ENCODE results near the gene ZBED1. TPM values are rescaled to one million over a fixed set of nuclear protein-coding genes. Genes with fewer than 3 reads are reported as not detected.
"Not testable (repeated sequence)": the region's sequence is repeated elsewhere in the genome, so short reads cannot be mapped to it uniquely, and the experiment has no call there.

Gene ZBED1
- total RNA-seq, 2 experiments from 2014 or later, result 15.8 to 16.1 TPM

DNA sequence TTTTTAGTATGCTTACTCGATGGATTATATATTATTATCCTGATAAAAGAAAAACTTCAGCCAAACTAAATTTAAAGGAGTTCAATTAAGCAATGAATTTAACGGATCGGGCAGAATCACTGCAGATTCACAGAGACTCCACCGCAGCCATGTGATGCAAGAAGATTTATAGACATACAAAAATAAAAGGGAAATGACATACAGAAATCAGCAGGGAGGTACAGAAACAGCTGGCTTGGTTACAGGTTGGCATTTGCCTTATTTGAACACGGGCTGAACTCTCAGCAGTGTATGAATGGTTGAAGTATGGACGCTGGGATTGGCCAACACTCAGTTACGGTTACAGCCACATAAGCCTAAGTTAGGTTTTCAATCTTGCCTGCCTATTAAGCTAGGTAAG, 35.4 kb upstream of the ZBED1 start:
- TF ChIP-seq, protein P1, sequence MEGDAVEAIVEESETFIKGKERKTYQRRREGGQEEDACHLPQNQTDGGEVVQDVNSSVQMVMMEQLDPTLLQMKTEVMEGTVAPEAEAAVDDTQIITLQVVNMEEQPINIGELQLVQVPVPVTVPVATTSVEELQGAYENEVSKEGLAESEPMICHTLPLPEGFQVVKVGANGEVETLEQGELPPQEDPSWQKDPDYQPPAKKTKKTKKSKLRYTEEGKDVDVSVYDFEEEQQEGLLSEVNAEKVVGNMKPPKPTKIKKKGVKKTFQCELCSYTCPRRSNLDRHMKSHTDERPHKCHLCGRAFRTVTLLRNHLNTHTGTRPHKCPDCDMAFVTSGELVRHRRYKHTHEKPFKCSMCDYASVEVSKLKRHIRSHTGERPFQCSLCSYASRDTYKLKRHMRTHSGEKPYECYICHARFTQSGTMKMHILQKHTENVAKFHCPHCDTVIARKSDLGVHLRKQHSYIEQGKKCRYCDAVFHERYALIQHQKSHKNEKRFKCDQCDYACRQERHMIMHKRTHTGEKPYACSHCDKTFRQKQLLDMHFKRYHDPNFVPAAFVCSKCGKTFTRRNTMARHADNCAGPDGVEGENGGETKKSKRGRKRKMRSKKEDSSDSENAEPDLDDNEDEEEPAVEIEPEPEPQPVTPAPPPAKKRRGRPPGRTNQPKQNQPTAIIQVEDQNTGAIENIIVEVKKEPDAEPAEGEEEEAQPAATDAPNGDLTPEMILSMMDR (IDR thresholded peaks at IDR 0.05), result no peak
- CTCF ChIA-PET, result no interaction called here
- no peaks in the 10 kb centered on the region for H3K36me3 Mint-ChIP-seq (ENCODE audit: low read depth)
- Histone ChIP-seq H3K4me1 (ENCODE audit: insufficient read depth, low read length) (no peaks in the 10 kb centered on the region), H3K27ac (ENCODE audit: low read depth in 1 of 2, low read length in 2 of 2) (no peak overlapping the region), H3K4me3 (ENCODE audit: low read length) (no peak overlapping the region), H3K27me3 (ENCODE audit: control insufficient read depth in 1 of 2, insufficient read depth in 2 of 2, low read length in 2 of 2) (no peaks in the 10 kb centered on the region), H3K36me3 (ENCODE audit: insufficient read depth, low read length) (no peaks in the 10 kb centered on the region), H3K9me3 (ENCODE audit: control insufficient read depth in 1 of 2, insufficient read depth in 1 of 2, low read length in 2 of 2) (no peaks in the 10 kb centered on the region)
- H3K4me3 Mint-ChIP-seq, result no peak overlapping the region
- peaks cover 10% of the 10 kb centered on the region for H3K27me3 Mint-ChIP-seq
- H3K27ac Mint-ChIP-seq, result no peak overlapping the region
- intact Hi-C loops (cut with DNase I, micrococcal nuclease), result no loop called here
- H3K4me1 Mint-ChIP-seq (ENCODE audit: low read depth), result no peaks in the 10 kb centered on the region
- ATAC-seq (ENCODE audit: poor library complexity), result no peak
- POLR2A ChIA-PET, result no interaction called here
- DNase-seq, result no peak
- no peaks in the 10 kb centered on the region for H3K9me3 Mint-ChIP-seq

DNA sequence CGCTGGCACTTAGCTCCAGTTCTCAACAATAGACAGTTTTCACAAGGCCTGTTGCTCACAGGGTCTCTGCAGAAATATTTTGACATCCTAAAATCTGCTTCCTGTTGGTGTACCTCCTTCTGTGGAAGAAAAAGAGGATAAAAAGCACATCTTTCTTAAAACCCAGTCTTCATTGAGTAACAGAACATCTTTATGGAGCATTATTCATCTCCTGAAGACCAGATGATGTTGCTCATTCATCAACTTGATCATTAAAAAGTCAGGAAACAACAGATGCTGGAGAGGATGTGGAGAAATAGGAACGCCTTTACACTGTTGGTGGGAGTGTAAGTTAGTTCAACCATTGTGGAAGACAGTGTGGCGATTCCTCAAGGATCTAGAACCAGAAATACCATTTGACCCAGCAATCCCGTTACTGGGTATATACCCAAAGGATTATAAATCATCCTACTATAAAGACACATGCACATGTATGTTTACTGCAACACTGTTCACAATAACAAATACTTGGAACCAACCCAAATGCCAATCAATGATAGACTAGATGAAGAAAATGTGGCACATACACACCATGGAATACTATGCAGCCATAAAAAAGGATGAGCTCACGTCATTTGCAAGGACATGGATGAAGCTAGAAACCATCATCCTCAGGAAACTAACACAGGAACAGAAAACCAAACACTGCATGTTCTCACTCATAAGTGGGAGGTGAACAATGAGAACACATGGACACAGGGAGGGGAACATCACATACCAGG, 33.7 kb upstream of the ZBED1 start:
- H3K4me1 ChIP-seq (ENCODE audit: insufficient read depth, low read length); ATAC-seq (ENCODE audit: poor library complexity); H3K27me3 Mint-ChIP-seq; H3K27ac ChIP-seq (ENCODE audit: low read depth in 1 of 2, low read length in 2 of 2); intact Hi-C loops (cut with DNase I, micrococcal nuclease); DNase-seq; H3K4me1 Mint-ChIP-seq (ENCODE audit: low read depth); H3K4me3 Mint-ChIP-seq; H3K4me3 ChIP-seq (ENCODE audit: low read length); H3K9me3 ChIP-seq (ENCODE audit: control insufficient read depth in 1 of 2, insufficient read depth in 1 of 2, low read length in 2 of 2); POLR2A ChIA-PET; H3K27ac Mint-ChIP-seq; H3K9me3 Mint-ChIP-seq; H3K36me3 ChIP-seq (ENCODE audit: insufficient read depth, low read length); H3K27me3 ChIP-seq (ENCODE audit: control insufficient read depth in 1 of 2, insufficient read depth in 2 of 2, low read length in 2 of 2); CTCF ChIA-PET; H3K36me3 Mint-ChIP-seq (ENCODE audit: low read depth): not testable (repeated sequence)

DNA sequence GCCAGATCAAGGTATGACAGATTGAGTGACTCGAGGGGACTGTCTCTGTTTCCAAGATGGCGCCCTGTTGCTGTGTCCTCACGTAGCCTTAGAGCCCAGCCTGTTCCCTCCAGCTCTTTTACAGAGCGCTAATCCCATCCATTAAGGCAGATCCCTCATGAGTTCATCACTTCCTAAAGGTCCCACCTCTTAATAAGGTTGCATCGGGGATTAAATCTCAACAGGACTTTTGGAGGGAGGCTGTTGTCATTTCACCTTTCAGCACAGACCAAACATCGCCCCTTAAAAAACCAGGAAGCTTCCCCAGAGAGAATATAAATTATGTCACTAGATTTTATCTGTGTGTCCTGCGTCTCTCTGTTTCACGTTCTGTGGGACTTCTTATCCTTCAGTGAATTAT, 32.6 kb upstream of the ZBED1 start:
- Mint-ChIP-seq H3K4me1 (ENCODE audit: low read depth) (no peaks in the 10 kb centered on the region), H3K27me3 (peaks cover 5% of the 10 kb centered on the region), H3K27ac (no peak overlapping the region), H3K36me3 (ENCODE audit: low read depth) (no peaks in the 10 kb centered on the region), H3K9me3 (no peaks in the 10 kb centered on the region), H3K4me3 (no peak overlapping the region)
- H3K4me1 ChIP-seq (ENCODE audit: insufficient read depth, low read length), result no peaks in the 10 kb centered on the region
- no peak for DNase-seq
- no peak for ATAC-seq (ENCODE audit: poor library complexity)
- no peaks in the 10 kb centered on the region for H3K36me3 ChIP-seq (ENCODE audit: insufficient read depth, low read length)
- intact Hi-C loops (cut with DNase I, micrococcal nuclease), result no loop called here
- no peak overlapping the region for H3K27ac ChIP-seq (ENCODE audit: low read depth in 1 of 2, low read length in 2 of 2)
- H3K9me3 ChIP-seq (ENCODE audit: control insufficient read depth in 1 of 2, insufficient read depth in 1 of 2, low read length in 2 of 2), result no peaks in the 10 kb centered on the region
- ChIA-PET CTCF (no interaction called here), POLR2A (no interaction called here)
- no peak overlapping the region for H3K4me3 ChIP-seq (ENCODE audit: low read length)
- TF ChIP-seq, protein P1 (IDR thresholded peaks at IDR 0.05), result no peak
- no peaks in the 10 kb centered on the region for H3K27me3 ChIP-seq (ENCODE audit: control insufficient read depth in 1 of 2, insufficient read depth in 2 of 2, low read length in 2 of 2)

DNA sequence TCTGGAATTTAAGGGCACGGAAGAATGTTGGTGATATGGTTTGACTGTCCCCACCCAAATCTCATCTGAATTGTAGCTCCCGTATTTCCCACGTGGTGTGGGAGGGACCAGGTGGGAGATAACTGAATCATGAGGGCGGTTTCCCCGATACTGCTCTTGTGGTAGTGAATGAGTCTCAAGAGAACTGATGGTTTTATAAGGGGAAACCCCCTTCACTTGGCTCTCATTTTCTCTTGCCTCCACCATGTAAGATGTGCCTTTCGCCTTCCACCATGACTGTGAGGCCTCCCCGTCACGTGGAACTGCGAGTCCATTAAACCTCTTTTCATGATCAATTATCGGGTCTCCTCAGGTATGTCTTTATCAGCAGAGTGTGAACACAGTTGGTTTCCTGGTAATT, 25.6 kb upstream of the ZBED1 start:
- H3K36me3 Mint-ChIP-seq (ENCODE audit: low read depth), result no peaks in the 10 kb centered on the region
- H3K4me3 ChIP-seq (ENCODE audit: low read length), result no peak overlapping the region
- POLR2A ChIA-PET, result no interaction called here
- H3K27me3 ChIP-seq (ENCODE audit: control insufficient read depth in 1 of 2, insufficient read depth in 2 of 2, low read length in 2 of 2), result peaks cover 0 to 3% of the 10 kb centered on the region in 2 experiments
- H3K9me3 ChIP-seq (ENCODE audit: control insufficient read depth in 1 of 2, insufficient read depth in 1 of 2, low read length in 2 of 2), result no peaks in the 10 kb centered on the region
- CTCF ChIA-PET, result no interaction called here
- H3K4me1 ChIP-seq (ENCODE audit: insufficient read depth, low read length), result no peaks in the 10 kb centered on the region
- H3K4me3 Mint-ChIP-seq, result no peak overlapping the region
- DNase-seq (no peak), ATAC-seq (ENCODE audit: poor library complexity) (no peak)
- no peaks in the 10 kb centered on the region for H3K9me3 Mint-ChIP-seq
- H3K36me3 ChIP-seq (ENCODE audit: insufficient read depth, low read length), result no peaks in the 10 kb centered on the region
- TF ChIP-seq, protein P1 (IDR thresholded peaks at IDR 0.05), result no peak
- H3K27me3 Mint-ChIP-seq, result peaks cover 22% of the 10 kb centered on the region
- intact Hi-C loops (cut with DNase I, micrococcal nuclease), result no loop called here
- H3K27ac Mint-ChIP-seq, result no peak overlapping the region
- no peak overlapping the region for H3K27ac ChIP-seq (ENCODE audit: low read depth in 1 of 2, low read length in 2 of 2)
- H3K4me1 Mint-ChIP-seq (ENCODE audit: low read depth), result no peaks in the 10 kb centered on the region
